H1 (cell line): ENCODE results near the gene TNS2. TPM values are rescaled to one million over a fixed set of nuclear protein-coding genes. Genes with fewer than 3 reads are reported as not detected.

ENCODE experiments used
- CEBPB ChIP-seq: IDR thresholded peaks from 2 replicates; pipeline ENCODE4 v1.6.1; 2012; ENCODE audit warnings: low read depth, low read length
- EZH2 ChIP-seq: fragments of 200-600 bp; sonication (generic); IDR thresholded peaks from 2 replicates; pipeline ENCODE4 v1.7.1; 2012; ENCODE audit warnings: low read depth, mild to moderate bottlenecking, moderate library complexity, low read length, inconsistent platforms; ENCODE audit not compliant: severe bottlenecking
- KDM1A ChIP-seq: fragments of 200-600, 300-600 bp; sonication (generic); IDR thresholded peaks from 2 replicates; pipeline ENCODE4 v1.7.1; 2016; ENCODE audit warnings: mild to moderate bottlenecking, low read length, borderline replicate concordance
- RXRA ChIP-seq: IDR thresholded peaks from 2 replicates; pipeline ENCODE4 v1.6.1; 2011; ENCODE audit warnings: low read depth, mild to moderate bottlenecking, low read length, moderate library complexity; ENCODE audit not compliant: insufficient read depth
- polyA plus RNA-seq, 7 experiments: library from polyadenylated mRNA; depleted of rRNA in 3 of 7; stranded (reverse) in 5 of 7; unstranded in 2 of 7; fragments of >200 nt in 5 of 7; fragments of 200-250 nt in 2 of 7; gene quantifications; 1 replicate in 5 of 7; 2 replicates in 1 of 7; 4 replicates in 1 of 7; pipeline versions ENCODE4 v1.2.1 to v1.2.3, GENCODE V29; 2011 to 2013; ENCODE audit warnings: missing spikeins in 2 of 7, mixed read lengths in 2 of 7
- total RNA-seq: library from RNA; stranded (reverse); fragmentation: NEBNext Ultra II Directional; extraction: Animal tissue kit (Norgen Biotek cat#: 25700); gene quantifications from 2 replicates; pipeline ENCODE4 v1.2.1, GENCODE V29; 2021

TNS2 gene
- total and polyA plus RNA-seq, 2 of the 8 experiments (the other 6 are each of a cell fraction or from before 2014, with no cell fraction given) = 2.8 to 4.7 TPM

GRCh38 chr12:53005215-53005985, 44.5 kb upstream of the TNS2 start (continued):
- TF ChIP-seq KDM1A (no peak), CEBPB (no peak), RXRA (no peak), EZH2 (no peak)
